ENCODE results near the gene MAP4K3. TPM values are rescaled to one million over a fixed set of nuclear protein-coding genes. Genes with fewer than 3 reads are reported as not detected.

MAP4K3 gene
- total and polyA plus RNA-seq, 2 donors (not counting 1 experiment from before 2014, with no cell fraction given) = 1.3 to 28.3 TPM

GRCh38 chr2:39395313-39395712 is 41.8 kb downstream of the MAP4K3 start:
- POLR2A ChIA-PET = no interaction called here

DNA sequence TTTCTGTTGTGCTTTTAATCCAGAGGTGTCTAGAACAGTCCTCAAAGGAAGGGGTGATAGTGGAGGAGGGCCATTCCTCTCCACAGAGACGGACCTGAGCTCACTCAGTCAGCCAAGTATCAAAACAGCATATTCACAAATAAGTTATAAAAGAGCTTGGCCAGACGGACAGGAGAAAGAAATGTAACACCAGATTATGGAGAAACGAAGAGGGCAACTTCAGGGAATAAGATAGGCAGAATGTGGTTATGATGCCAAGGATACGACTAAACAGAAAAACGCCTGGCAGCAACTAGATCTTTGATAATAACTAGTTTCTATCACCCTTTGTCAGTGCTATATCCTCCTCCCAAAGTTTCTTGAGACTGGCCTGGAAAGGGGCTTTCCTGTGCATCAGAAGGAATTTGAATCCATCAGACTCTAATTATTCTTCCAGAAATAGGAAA is 42.5 kb downstream of the MAP4K3 start:
- Mint-ChIP-seq H3K4me1 (no peaks in the 10 kb centered on the region), H3K9me3 (ENCODE audit: insufficient read depth) (no peaks in the 10 kb centered on the region), H3K4me3 (no peak overlapping the region), H3K27ac (no peak overlapping the region), H3K27me3 (no peaks in the 10 kb centered on the region)
- intact Hi-C loops (cut with micrococcal nuclease) = no loop called here
- no peaks in the 10 kb centered on the region for H3K27me3 ChIP-seq (replicated peaks in 1 of 4; ENCODE audit: control extremely low read depth in 1 of 4, control insufficient read depth in 3 of 4, insufficient read depth in 4 of 4, low read length in 3 of 4)
- TF ChIP-seq EZH2 (IDR thresholded peaks at IDR 0.05; ENCODE audit: borderline replicate concordance, insufficient read depth, low read depth, low read length, poor library complexity, severe bottlenecking) = no peak
- TF ChIP-seq CTCF (IDR thresholded peaks at IDR 0.05) = no peak
- ChIA-PET CTCF (interaction anchor here (1.2 kb wide), 1 partner anchor 14 kb away, joined by 3 read pairs; no protein-coding TSS in a partner anchor), POLR2A (no interaction called here)
- H3K27ac ChIP-seq (ENCODE audit: low read length in 2 of 2) = no peak overlapping the region
- ATAC-seq (ENCODE audit: low read depth) (no peak), DNase-seq (no peak)
- peaks cover 6% of the 10 kb centered on the region for H3K79me2 ChIP-seq (ENCODE audit: control insufficient read depth, insufficient read depth, low read length)
- H3K4me3 ChIP-seq (ENCODE audit: control extremely low read depth in 1 of 5, extremely low read depth in 1 of 5, insufficient read depth in 1 of 5, low read depth in 2 of 5, low read length in 4 of 5) = no peak overlapping the region
- H4K20me1 ChIP-seq (ENCODE audit: control insufficient read depth, insufficient read depth, low read length, poor library complexity, severe bottlenecking) = no peaks in the 10 kb centered on the region
- no CpG with 5 or more reads among the region's 5 CpGs for WGBS (ENCODE audit: insufficient coverage)
- H3K36me3 ChIP-seq (replicated peaks in 1 of 2; ENCODE audit: control extremely low read depth in 1 of 2, control insufficient read depth in 1 of 2, extremely low read depth in 1 of 2, insufficient read depth in 2 of 2, low read length in 1 of 2) = no peaks in the 10 kb centered on the region
- no peak overlapping the region for H2AFZ ChIP-seq (ENCODE audit: insufficient read depth, low read depth, low read length, poor library complexity, severe bottlenecking)
- no peak overlapping the region for H3K9ac ChIP-seq (ENCODE audit: low read length)
- H3K4me2 ChIP-seq (replicated peaks; ENCODE audit: low read depth, low read length, poor library complexity, severe bottlenecking) = no peak overlapping the region
- no peaks in the 10 kb centered on the region for H3K4me1 ChIP-seq (ENCODE audit: control insufficient read depth in 2 of 2, insufficient read depth in 2 of 2, low read length in 2 of 2)
- H3K9me3 ChIP-seq (ENCODE audit: control extremely low read depth in 1 of 3, control insufficient read depth in 2 of 3, insufficient read depth in 1 of 3, low read length in 2 of 3) = no peaks in the 10 kb centered on the region

More at GRCh38 chr2:39395313-39395712, 41.8 kb downstream of the MAP4K3 start:
- Histone ChIP-seq H3K4me3 (ENCODE audit: control extremely low read depth in 1 of 5, extremely low read depth in 1 of 5, insufficient read depth in 1 of 5, low read depth in 2 of 5, low read length in 4 of 5) (no peak overlapping the region), H3K36me3 (replicated peaks in 1 of 2; ENCODE audit: control extremely low read depth in 1 of 2, control insufficient read depth in 1 of 2, extremely low read depth in 1 of 2, insufficient read depth in 2 of 2, low read length in 1 of 2) (no peaks in the 10 kb centered on the region), H3K4me2 (replicated peaks; ENCODE audit: low read depth, low read length, poor library complexity, severe bottlenecking) (no peak overlapping the region), H4K20me1 (ENCODE audit: control insufficient read depth, insufficient read depth, low read length, poor library complexity, severe bottlenecking) (no peaks in the 10 kb centered on the region), H3K27me3 (replicated peaks in 1 of 4; ENCODE audit: control extremely low read depth in 1 of 4, control insufficient read depth in 3 of 4, insufficient read depth in 4 of 4, low read length in 3 of 4) (no peaks in the 10 kb centered on the region), H3K27ac (ENCODE audit: low read length in 2 of 2) (no peak overlapping the region), H2AFZ (ENCODE audit: insufficient read depth, low read depth, low read length, poor library complexity, severe bottlenecking) (no peak overlapping the region), H3K9ac (ENCODE audit: low read length) (no peak overlapping the region), H3K9me3 (ENCODE audit: control extremely low read depth in 1 of 3, control insufficient read depth in 2 of 3, insufficient read depth in 1 of 3, low read length in 2 of 3) (no peaks in the 10 kb centered on the region), H3K4me1 (ENCODE audit: control insufficient read depth in 2 of 2, insufficient read depth in 2 of 2, low read length in 2 of 2) (peaks cover 0 to 4% of the 10 kb centered on the region in 2 donors), H3K79me2 (ENCODE audit: control insufficient read depth, insufficient read depth, low read length) (peaks cover 9% of the 10 kb centered on the region)
- intact Hi-C loops (cut with micrococcal nuclease) = no loop called here
- no peak overlapping the region for H3K4me3 Mint-ChIP-seq
- TF ChIP-seq EZH2 (IDR thresholded peaks at IDR 0.05; ENCODE audit: borderline replicate concordance, insufficient read depth, low read depth, low read length, poor library complexity, severe bottlenecking) (no peak), CTCF (IDR thresholded peaks at IDR 0.05) (no peak)
- no CpG with 5 or more reads among the region's 2 CpGs for WGBS (ENCODE audit: insufficient coverage)
- H3K4me1 Mint-ChIP-seq = peaks cover 5% of the 10 kb centered on the region
- no peak overlapping the region for H3K27ac Mint-ChIP-seq
- ATAC-seq (ENCODE audit: low read depth) = no peak
- no peaks in the 10 kb centered on the region for H3K27me3 Mint-ChIP-seq
- H3K9me3 Mint-ChIP-seq (ENCODE audit: insufficient read depth) = no peaks in the 10 kb centered on the region
- no peak for DNase-seq
- CTCF ChIA-PET = interaction anchor here (0.6 kb wide), 1 partner anchor 132 kb away, joined by 3 read pairs; no protein-coding TSS in a partner anchor

Measured in B cell (primary cell).